PFSK-1 (cell line): Measurements from ENCODE around the gene RNF220.

Experiments
- POLR2AphosphoS5 ChIP-seq: IDR thresholded peaks from 2 replicates; pipeline ENCODE4 v1.6.1; 2012; ENCODE audit warnings: low read depth, mild to moderate bottlenecking, control low read depth, low read length, moderate library complexity
- SIN3A ChIP-seq: IDR thresholded peaks from 2 replicates; pipeline ENCODE4 v1.6.1; 2012; ENCODE audit warnings: mild to moderate bottlenecking, low read length, moderate library complexity, borderline replicate concordance; ENCODE audit not compliant: insufficient read depth
- TAF1 ChIP-seq: IDR thresholded peaks from 2 replicates; pipeline ENCODE4 v1.6.1; 2012; ENCODE audit warnings: low read length, control low read depth, borderline replicate concordance; ENCODE audit not compliant: insufficient read depth
- TF ChIP-seq, protein P1 (sequence below), 2 experiments: IDR thresholded peaks; 2 replicates each; pipeline versions ENCODE4 v1.6.1 to v1.8.0; 2011 to 2012; ENCODE audit warnings: low read depth in 2 of 2, low read length in 2 of 2, control low read depth in 1 of 2, inconsistent platforms in 1 of 2, mild to moderate bottlenecking in 1 of 2, moderate library complexity in 1 of 2; ENCODE audit not compliant: insufficient read depth in 1 of 2

DNA sequence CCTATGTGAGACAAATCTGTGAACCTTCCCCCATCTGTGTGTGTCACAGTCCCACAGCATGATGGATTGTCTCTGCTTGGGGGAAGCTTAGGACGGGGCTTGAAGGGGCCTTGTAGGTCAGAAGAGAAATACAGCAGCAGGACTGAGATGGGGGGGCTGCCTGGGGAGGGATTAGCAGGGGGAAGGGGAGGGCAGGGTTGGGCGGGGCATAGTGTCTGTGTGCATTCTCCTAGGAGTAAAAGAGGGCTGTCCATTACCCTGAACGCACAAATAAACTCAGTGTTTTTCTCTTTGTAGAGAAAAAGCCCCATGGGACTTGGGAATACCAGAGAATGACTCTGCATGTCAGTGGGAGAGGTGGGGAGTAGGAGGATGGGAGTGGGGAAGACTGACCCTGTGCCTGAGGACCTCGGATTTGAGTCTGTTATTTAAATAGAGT, 16.4 kb downstream of the RNF220 start:
- TF ChIP-seq POLR2AphosphoS5 = no peak
- TF ChIP-seq TAF1 = no peak
- no peak for TF ChIP-seq SIN3A
- TF ChIP-seq, protein P1, sequence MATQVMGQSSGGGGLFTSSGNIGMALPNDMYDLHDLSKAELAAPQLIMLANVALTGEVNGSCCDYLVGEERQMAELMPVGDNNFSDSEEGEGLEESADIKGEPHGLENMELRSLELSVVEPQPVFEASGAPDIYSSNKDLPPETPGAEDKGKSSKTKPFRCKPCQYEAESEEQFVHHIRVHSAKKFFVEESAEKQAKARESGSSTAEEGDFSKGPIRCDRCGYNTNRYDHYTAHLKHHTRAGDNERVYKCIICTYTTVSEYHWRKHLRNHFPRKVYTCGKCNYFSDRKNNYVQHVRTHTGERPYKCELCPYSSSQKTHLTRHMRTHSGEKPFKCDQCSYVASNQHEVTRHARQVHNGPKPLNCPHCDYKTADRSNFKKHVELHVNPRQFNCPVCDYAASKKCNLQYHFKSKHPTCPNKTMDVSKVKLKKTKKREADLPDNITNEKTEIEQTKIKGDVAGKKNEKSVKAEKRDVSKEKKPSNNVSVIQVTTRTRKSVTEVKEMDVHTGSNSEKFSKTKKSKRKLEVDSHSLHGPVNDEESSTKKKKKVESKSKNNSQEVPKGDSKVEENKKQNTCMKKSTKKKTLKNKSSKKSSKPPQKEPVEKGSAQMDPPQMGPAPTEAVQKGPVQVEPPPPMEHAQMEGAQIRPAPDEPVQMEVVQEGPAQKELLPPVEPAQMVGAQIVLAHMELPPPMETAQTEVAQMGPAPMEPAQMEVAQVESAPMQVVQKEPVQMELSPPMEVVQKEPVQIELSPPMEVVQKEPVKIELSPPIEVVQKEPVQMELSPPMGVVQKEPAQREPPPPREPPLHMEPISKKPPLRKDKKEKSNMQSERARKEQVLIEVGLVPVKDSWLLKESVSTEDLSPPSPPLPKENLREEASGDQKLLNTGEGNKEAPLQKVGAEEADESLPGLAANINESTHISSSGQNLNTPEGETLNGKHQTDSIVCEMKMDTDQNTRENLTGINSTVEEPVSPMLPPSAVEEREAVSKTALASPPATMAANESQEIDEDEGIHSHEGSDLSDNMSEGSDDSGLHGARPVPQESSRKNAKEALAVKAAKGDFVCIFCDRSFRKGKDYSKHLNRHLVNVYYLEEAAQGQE (IDR thresholded peaks at IDR 0.05; ENCODE audit: insufficient read depth in 1 of 2, low read depth in 2 of 2, low read length in 2 of 2) = no peak
